Right atrium auricular region (tissue), 2 donors: ENCODE results near the gene INTS4. TPM values are rescaled to one million over a fixed set of nuclear protein-coding genes. Genes with fewer than 3 reads are reported as not detected.
"Not testable (repeated sequence)": the region's sequence is repeated elsewhere in the genome, so short reads cannot be mapped to it uniquely, and the experiment has no call there.

ENCODE experiments used
- DNase-seq: peaks from one replicate; pipeline ENCODE4 v3.0.0-alpha.2; 2019; ENCODE audit warnings: low spot score
- H3K27ac ChIP-seq, 2 donors: fragments of 200-600 bp; sonication (generic); 1 replicate in 1 of 2; 2 replicates in 1 of 2; pipeline ENCODE4 v1.5.1; 2016 to 2019
- H3K27me3 ChIP-seq, 2 donors: fragments of 200-600 bp; sonication (generic); one replicate each; pipeline versions ENCODE4 v1.5.1 to v1.6.0; 2017 to 2019
- H3K36me3 ChIP-seq: fragments of 200-600 bp; sonication (generic); one replicate; pipeline ENCODE4 v1.5.1; 2016
- H3K4me1 ChIP-seq, 2 donors: fragments of 200-600 bp; sonication (generic); one replicate each; pipeline versions ENCODE4 v1.5.1 to v1.6.0; 2017 to 2019
- H3K4me3 ChIP-seq, 2 donors: fragments of 200-600 bp; sonication (generic); 1 replicate in 1 of 2; 2 replicates in 1 of 2; pipeline ENCODE4 v1.5.1; 2017 to 2019; ENCODE audit warnings: mild to moderate bottlenecking in 1 of 2, moderate library complexity in 1 of 2
- H3K9me3 ChIP-seq, 2 donors: fragments of 200-600 bp; sonication (generic); one replicate each; pipeline ENCODE4 v1.5.1; 2019
- CTCF ChIP-seq, 2 donors: fragments of 200-600 bp; sonication (generic); IDR thresholded peaks; one replicate each; pipeline ENCODE4 v1.5.1; 2019; ENCODE audit warnings: antibody characterized with exemption in 2 of 2
- total RNA-seq, 2 donors: library from RNA; depleted of rRNA; stranded (reverse); fragments of >200 nt; gene quantifications; one replicate each; pipeline ENCODE4 v1.1.0, GENCODE V29; 2016

Gene INTS4
- total RNA-seq, 2 donors from 2014 or later: 9.9 to 12.3 TPM

- H3K4me1 ChIP-seq, H3K4me3 ChIP-seq, H3K27ac ChIP-seq, H3K27me3 ChIP-seq, DNase-seq, H3K9me3 ChIP-seq: not testable (repeated sequence)
- H3K36me3 ChIP-seq: peaks cover 11% of the 10 kb centered on the region
Measured at GRCh38 chr11:77890100-77890614, 104.3 kb downstream of the INTS4 start.

- H3K27me3 ChIP-seq, H3K4me3 ChIP-seq, H3K27ac ChIP-seq, H3K4me1 ChIP-seq, H3K9me3 ChIP-seq, DNase-seq: not testable (repeated sequence)
- H3K36me3 ChIP-seq: peaks cover 22% of the 10 kb centered on the region
Measured at GRCh38 chr11:77889045-77889444, 105.4 kb downstream of the INTS4 start.

GRCh38 chr11:77886401-77886800 lies 108.1 kb downstream of the INTS4 start:
- no peak for TF ChIP-seq CTCF (IDR thresholded peaks at IDR 0.05)
- no peak for DNase-seq
- Histone ChIP-seq H3K27me3 (no peaks in the 10 kb centered on the region), H3K4me1 (no peaks in the 10 kb centered on the region), H3K9me3 (no peaks in the 10 kb centered on the region), H3K4me3 (no peak overlapping the region), H3K27ac (no peak overlapping the region), H3K36me3 (peaks cover 27% of the 10 kb centered on the region)

- no peak overlapping the region for H3K27ac ChIP-seq
- H3K36me3 ChIP-seq: peaks cover 27% of the 10 kb centered on the region
- no peak for DNase-seq
- no peaks in the 10 kb centered on the region for H3K9me3 ChIP-seq
- H3K4me1 ChIP-seq: no peaks in the 10 kb centered on the region
- H3K27me3 ChIP-seq: no peaks in the 10 kb centered on the region
- TF ChIP-seq CTCF (IDR thresholded peaks at IDR 0.05): no peak
- no peak overlapping the region for H3K4me3 ChIP-seq
Measured at GRCh38 chr11:77884829-77885190, 109.7 kb downstream of the INTS4 start.

GRCh38 chr11:77884186-77884828 lies 110.2 kb downstream of the INTS4 start:
- DNase-seq: no peak
- no peak for TF ChIP-seq CTCF (IDR thresholded peaks at IDR 0.05)
- no peak overlapping the region for H3K4me3 ChIP-seq
- H3K27me3 ChIP-seq: no peaks in the 10 kb centered on the region
- H3K9me3 ChIP-seq: no peaks in the 10 kb centered on the region
- H3K4me1 ChIP-seq: no peaks in the 10 kb centered on the region
- no peak overlapping the region for H3K27ac ChIP-seq
- H3K36me3 ChIP-seq: peaks cover 27% of the 10 kb centered on the region

GRCh38 chr11:77883775-77884174 lies 110.7 kb downstream of the INTS4 start:
- Histone ChIP-seq H3K27ac (no peak overlapping the region), H3K27me3 (no peaks in the 10 kb centered on the region), H3K36me3 (peaks cover 27% of the 10 kb centered on the region), H3K4me1 (peaks cover 0 to 5% of the 10 kb centered on the region in 2 donors), H3K4me3 (no peak overlapping the region), H3K9me3 (no peaks in the 10 kb centered on the region)
- TF ChIP-seq CTCF (IDR thresholded peaks at IDR 0.05): no peak
- DNase-seq: no peak

GRCh38 chr11:77882396-77882795 lies 112.1 kb downstream of the INTS4 start:
- Histone ChIP-seq H3K27ac (no peak overlapping the region), H3K4me1 (peaks cover 0 to 11% of the 10 kb centered on the region in 2 donors), H3K27me3 (no peaks in the 10 kb centered on the region), H3K4me3 (no peak overlapping the region), H3K9me3 (no peaks in the 10 kb centered on the region), H3K36me3 (peaks cover 27% of the 10 kb centered on the region)
- DNase-seq: no peak
- no peak for TF ChIP-seq CTCF (IDR thresholded peaks at IDR 0.05)
